GM10266 (cell line): ENCODE data around the gene SMIM24.
A peak's percentile ranks its signal among the peaks of the same experiment; 100 is the strongest.

ENCODE experiments used
- DNase-seq: peaks from one replicate; pipeline ENCODE4 v3.0.0; 2012; ENCODE audit errors: extremely low spot score
- TF ChIP-seq, protein P1 (sequence below): IDR thresholded peaks from 2 replicates; pipeline ENCODE4 v1.5.1; 2012; ENCODE audit warnings: mild to moderate bottlenecking, low read depth; ENCODE audit not compliant: control insufficient read depth, insufficient read depth; ENCODE audit errors: missing control alignments

Gene SMIM24

GRCh38 chr19:3507371-3508120, 27.2 kb upstream of the SMIM24 start:
- TF ChIP-seq, protein P1, sequence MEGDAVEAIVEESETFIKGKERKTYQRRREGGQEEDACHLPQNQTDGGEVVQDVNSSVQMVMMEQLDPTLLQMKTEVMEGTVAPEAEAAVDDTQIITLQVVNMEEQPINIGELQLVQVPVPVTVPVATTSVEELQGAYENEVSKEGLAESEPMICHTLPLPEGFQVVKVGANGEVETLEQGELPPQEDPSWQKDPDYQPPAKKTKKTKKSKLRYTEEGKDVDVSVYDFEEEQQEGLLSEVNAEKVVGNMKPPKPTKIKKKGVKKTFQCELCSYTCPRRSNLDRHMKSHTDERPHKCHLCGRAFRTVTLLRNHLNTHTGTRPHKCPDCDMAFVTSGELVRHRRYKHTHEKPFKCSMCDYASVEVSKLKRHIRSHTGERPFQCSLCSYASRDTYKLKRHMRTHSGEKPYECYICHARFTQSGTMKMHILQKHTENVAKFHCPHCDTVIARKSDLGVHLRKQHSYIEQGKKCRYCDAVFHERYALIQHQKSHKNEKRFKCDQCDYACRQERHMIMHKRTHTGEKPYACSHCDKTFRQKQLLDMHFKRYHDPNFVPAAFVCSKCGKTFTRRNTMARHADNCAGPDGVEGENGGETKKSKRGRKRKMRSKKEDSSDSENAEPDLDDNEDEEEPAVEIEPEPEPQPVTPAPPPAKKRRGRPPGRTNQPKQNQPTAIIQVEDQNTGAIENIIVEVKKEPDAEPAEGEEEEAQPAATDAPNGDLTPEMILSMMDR: no peak
- DNase-seq: no peak

GRCh38 chr19:3506384-3507340, 26.3 kb upstream of the SMIM24 start:
- TF ChIP-seq, protein P1: no peak

GRCh38 chr19:3505598-3506383, 25.5 kb upstream of the SMIM24 start, which contains the start of gene FZR1:
FZR1 (plus strand) TSS chr19:3506311; CDS start chr19:3522990, 16,679 bp downstream.
- DNase-seq: peak; percentile 100
- TF ChIP-seq, protein P1: no peak

More at GRCh38 chr19:3506384-3507340, 26.3 kb upstream of the SMIM24 start:
- peak; percentile 73 for DNase-seq

DNA sequence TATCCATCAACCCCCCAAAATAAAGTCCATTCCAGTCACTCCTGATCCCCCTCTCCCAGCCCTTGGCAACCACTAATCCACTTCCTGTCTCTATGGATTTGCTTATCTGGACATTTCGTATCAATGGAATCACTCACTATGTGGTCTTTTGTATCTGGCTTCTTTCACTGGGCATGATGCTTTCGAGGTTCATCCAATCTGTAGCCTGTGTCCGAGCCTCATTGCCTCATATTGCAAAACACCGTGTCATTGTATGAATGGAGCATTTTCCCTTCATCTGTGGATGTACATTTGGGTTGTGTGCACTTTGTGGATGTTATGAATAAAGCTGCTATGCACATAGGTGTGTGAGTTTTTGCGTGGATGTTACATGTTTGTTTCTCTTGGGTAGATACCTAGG, 24.4 kb upstream of the SMIM24 start:
- DNase-seq: no peak
- TF ChIP-seq, protein P1: no peak

DNA sequence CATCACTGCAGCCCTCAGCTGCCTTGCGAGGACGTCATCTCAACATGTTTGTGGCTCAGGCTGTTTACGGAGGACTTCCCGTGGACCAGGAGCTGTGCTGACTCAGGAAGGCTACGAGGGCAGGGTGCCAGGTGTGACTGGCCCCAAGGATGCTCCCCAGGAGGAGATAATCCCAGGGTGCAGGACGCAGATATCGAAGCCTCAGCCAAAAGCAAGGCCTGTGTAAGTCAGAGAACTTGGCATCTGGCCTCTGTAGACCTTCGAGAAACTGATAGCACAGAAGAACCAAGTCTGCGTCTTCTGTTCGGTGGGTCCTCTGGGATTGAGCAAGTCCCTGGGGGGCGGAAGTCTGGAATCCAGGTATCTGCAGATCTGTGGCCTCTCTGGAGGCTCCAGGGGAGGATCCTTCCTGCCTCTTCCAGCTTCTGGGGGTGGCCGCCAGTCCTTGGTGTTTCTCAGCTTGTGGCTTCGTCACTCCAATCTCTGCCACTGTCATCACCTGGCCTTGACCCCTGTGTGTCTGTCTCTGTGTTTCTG, 22.8 kb upstream of the SMIM24 start:
- DNase-seq: no peak
- TF ChIP-seq, protein P1: no peak

- DNase-seq: no peak
- TF ChIP-seq, protein P1: no peak
These were observed 21.5 kb upstream of the SMIM24 start for GRCh38 chr19:3501780-3502179.
